Right lobe of liver (tissue), 6 donors: Measurements from ENCODE around the gene NUDC. TPM values are rescaled to one million over a fixed set of nuclear protein-coding genes. Genes with fewer than 3 reads are reported as not detected.
A peak's percentile ranks its signal among the peaks of the same experiment; 100 is the strongest.

Experiments
- ATAC-seq, 4 donors: fragments of 200-7000 bp; cut with Tn5 transposase; one replicate each; pipeline ENCODE4 v1.9.1; 2020; ENCODE audit warnings: mild to moderate bottlenecking in 4 of 4, moderate library complexity in 4 of 4
- DNase-seq, 3 donors: peaks; one replicate each; pipeline ENCODE4 v3.0.0-alpha.2; 2020
- H3K27ac ChIP-seq, 3 donors: fragments of 200-600 bp; one replicate each; pipeline ENCODE4 v1.8.0; 2022
- H3K27me3 ChIP-seq, 2 donors: fragments of 200-600 bp; one replicate each; pipeline ENCODE4 v1.8.0; 2022
- H3K36me3 ChIP-seq, 4 donors: fragments of 200-600 bp; sonication (generic) in 1 of 4; one replicate each; pipeline versions ENCODE4 v1.5.1 to v1.8.0; 2017 to 2022; ENCODE audit warnings: control low read depth in 1 of 4
- H3K4me1 ChIP-seq, 4 donors: fragments of 200-600 bp; sonication (generic) in 1 of 4; one replicate each; pipeline versions ENCODE4 v1.5.1 to v1.8.0; 2017 to 2022; ENCODE audit warnings: control low read depth in 1 of 4
- H3K4me3 ChIP-seq, 3 donors: fragments of 200-600 bp; one replicate each; pipeline ENCODE4 v1.8.0; 2022
- H3K9me3 ChIP-seq, 4 donors: fragments of 200-600 bp; sonication (generic) in 1 of 4; one replicate each; pipeline versions ENCODE4 v1.5.1 to v1.8.0; 2017 to 2022; ENCODE audit warnings: control low read depth in 1 of 4
- POLR2A ChIP-seq: fragments of 450-650 bp; IDR thresholded peaks from one replicate; pipeline ENCODE4 v1.6.1; 2017; ENCODE audit warnings: antibody characterized with exemption, mild to moderate bottlenecking
- WGBS: methylation state at CpG from one replicate; pipeline ENCODE4 v1.1.6; 2018; ENCODE audit warnings: low coverage, low lambda C conversion rate; ENCODE audit not compliant: insufficient coverage; ENCODE audit errors: missing lambda C conversion rate; 5-methylcytosine and 5-hydroxymethylcytosine counted together
- intact Hi-C, 2 donors: fragments of 100-400 bp; cut with DNase I; formaldehyde crosslinking; loops; one replicate each; pipeline versions ENCODE4 v1.11.2 to v1.14.1; 2022
- total RNA-seq, 6 experiments: library from RNA; depleted of rRNA in 2 of 6; stranded (reverse); fragments of >200 nt in 2 of 6; fragmentation: NEBNext Ultra II Directional in 3 of 6; extraction: Animal tissue kit (Norgen Biotek cat#: 25700) in 3 of 6; gene quantifications; one replicate each; pipeline versions ENCODE4 v1.1.0 to v1.2.4, GENCODE V29; 2016 to 2023
- TF ChIP-seq, protein P1 (sequence below), 4 donors: fragments of 200-600 bp in 3 of 4; fragments of 450-650 bp in 1 of 4; IDR thresholded peaks; one replicate each; pipeline versions ENCODE4 v1.5.1 to v1.8.0; 2016 to 2022; ENCODE audit warnings: antibody characterized with exemption in 4 of 4, mild to moderate bottlenecking in 2 of 4
- donor health status: DM: no; HTN: yes; CAD: no.
- donor health status: DM: no; HTN: no; CAD: no.
- donor health status: DM: no; HTN: no; CAD: no.
- donor health status: DM: no; HTN: yes; CAD: no.
- donor health status: DM: no; HTN: yes; CAD: no.

The NUDC gene
- total RNA-seq, 6 experiments from 2014 or later = 40.9 to 60.8 (median 48.4) TPM

DNA sequence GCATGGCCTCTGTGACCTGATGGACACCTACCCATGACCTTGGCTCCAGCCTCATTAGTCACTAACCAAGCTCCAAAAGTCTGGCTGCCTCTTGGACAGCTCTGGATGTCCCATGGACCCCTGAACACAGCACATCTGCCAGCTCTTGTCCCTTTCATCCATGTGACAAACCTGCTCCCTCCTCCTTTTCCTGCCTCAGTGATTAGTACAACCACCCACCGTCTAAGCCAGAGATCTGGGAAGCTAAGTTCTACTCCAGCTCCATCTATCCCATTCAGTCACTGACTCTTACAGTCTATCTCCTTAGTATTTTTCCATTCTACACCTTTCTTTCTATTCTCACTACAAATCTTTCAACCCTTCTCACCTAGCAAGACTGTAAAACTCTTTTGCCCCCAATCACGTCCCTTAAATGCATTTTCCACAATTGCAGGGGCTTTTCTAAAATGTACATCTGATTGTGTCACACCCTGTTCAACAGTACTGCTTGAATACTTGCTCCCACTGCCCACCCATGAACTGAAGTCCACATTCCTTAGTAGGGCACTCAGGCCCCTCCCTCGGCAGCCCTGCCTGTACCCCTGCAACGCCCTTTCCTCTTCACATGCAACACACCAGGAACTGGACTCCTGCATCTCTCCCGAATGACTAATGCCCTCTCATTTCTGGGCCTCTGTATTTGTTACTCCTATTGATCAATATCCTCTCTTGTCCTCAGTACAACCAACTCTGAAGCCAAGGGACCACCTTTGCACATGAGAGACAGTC is 38.7 kb upstream of the NUDC start:
- Histone ChIP-seq H3K27me3 (no peaks in the 10 kb centered on the region), H3K36me3 (peaks cover 0 to 97% (median 36%) of the 10 kb centered on the region in 4 donors), H3K4me1 (no peaks in the 10 kb centered on the region), H3K4me3 (no peak overlapping the region), H3K9me3 (no peaks in the 10 kb centered on the region), H3K27ac (no peak overlapping the region)
- TF ChIP-seq POLR2A = no peak
- TF ChIP-seq, protein P1, sequence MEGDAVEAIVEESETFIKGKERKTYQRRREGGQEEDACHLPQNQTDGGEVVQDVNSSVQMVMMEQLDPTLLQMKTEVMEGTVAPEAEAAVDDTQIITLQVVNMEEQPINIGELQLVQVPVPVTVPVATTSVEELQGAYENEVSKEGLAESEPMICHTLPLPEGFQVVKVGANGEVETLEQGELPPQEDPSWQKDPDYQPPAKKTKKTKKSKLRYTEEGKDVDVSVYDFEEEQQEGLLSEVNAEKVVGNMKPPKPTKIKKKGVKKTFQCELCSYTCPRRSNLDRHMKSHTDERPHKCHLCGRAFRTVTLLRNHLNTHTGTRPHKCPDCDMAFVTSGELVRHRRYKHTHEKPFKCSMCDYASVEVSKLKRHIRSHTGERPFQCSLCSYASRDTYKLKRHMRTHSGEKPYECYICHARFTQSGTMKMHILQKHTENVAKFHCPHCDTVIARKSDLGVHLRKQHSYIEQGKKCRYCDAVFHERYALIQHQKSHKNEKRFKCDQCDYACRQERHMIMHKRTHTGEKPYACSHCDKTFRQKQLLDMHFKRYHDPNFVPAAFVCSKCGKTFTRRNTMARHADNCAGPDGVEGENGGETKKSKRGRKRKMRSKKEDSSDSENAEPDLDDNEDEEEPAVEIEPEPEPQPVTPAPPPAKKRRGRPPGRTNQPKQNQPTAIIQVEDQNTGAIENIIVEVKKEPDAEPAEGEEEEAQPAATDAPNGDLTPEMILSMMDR (IDR thresholded peaks at IDR 0.05) = no peak
- DNase-seq = no peak
- 81% methylated on average over 5 of the region's 5 CpGs for WGBS
- intact Hi-C loops = no loop called here
- ATAC-seq = peak in 1 of 4 donors; percentile 38

DNA sequence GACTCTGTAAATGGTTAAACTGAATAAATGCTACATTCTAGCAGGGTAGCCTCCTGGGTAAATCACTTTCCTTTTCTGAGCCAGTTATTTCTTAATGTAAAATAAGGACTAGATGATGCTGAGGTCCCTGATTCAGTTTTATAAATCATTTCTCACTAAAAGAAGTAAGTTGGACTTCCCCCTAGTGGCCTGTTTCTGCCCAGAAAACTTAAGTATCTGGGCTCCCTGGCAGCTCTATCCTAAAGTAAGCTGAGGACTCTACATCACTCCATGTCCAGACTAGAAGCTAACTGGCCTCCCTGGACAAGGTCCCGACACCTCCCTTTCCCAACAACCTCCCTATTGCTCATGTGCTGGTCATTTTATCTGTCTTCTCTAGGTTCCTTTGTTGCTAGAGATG is 34.4 kb upstream of the NUDC start:
- Histone ChIP-seq H3K27me3 (no peaks in the 10 kb centered on the region), H3K4me1 (peaks cover 0 to 14% (median 0%) of the 10 kb centered on the region in 4 donors), H3K27ac (no peak overlapping the region), H3K4me3 (no peak overlapping the region), H3K36me3 (peaks cover 0 to 69% (median 24%) of the 10 kb centered on the region in 4 donors), H3K9me3 (no peaks in the 10 kb centered on the region)
- WGBS = no CpG with 5 or more reads among the region's 1 CpG
- ATAC-seq (no peak), DNase-seq (peak in 1 of 3 donors; percentile 7)
- TF ChIP-seq, protein P1 (IDR thresholded peaks at IDR 0.05) = peak; percentile 21 to 46 (median 44)
- no peak for TF ChIP-seq POLR2A
- intact Hi-C loops = loop anchor here in 1 of 2 donors (5.0 kb wide), 1 partner anchor 35 kb away; no protein-coding TSS in a partner anchor

DNA sequence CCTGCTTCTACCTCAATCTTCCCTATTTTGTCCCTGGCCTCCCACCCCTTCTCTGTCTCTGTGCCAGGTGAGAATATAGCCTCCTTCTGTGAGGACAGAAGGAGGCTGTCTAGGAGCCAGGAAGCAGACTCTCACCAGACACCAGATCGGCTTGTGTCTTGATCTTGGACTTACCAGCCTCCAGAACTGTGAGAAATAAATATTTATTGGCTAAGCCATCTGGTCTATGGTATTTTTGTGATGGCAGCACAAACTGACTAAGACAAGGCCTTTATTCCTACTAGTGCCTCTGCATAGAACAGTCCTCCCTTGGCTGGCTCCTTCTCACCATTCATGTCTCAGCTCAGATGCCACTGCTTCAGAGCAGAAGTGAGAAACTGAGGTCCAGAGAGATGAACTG is 33.3 kb upstream of the NUDC start:
- no peak overlapping the region for H3K4me3 ChIP-seq
- DNase-seq (no peak), ATAC-seq (no peak)
- no peaks in the 10 kb centered on the region for H3K9me3 ChIP-seq
- TF ChIP-seq POLR2A = no peak
- TF ChIP-seq, protein P1 (IDR thresholded peaks at IDR 0.05) = no peak
- H3K27me3 ChIP-seq = no peaks in the 10 kb centered on the region
- 88% methylated on average over 1 of the region's 1 CpG for WGBS
- H3K4me1 ChIP-seq = peaks cover 0 to 14% (median 0%) of the 10 kb centered on the region in 4 donors
- intact Hi-C loops = loop anchor here in 1 of 2 donors (5.0 kb wide), 1 partner anchor 36 kb away; no protein-coding TSS in a partner anchor
- H3K27ac ChIP-seq = no peak overlapping the region
- H3K36me3 ChIP-seq = peaks cover 0 to 69% (median 23%) of the 10 kb centered on the region in 4 donors

DNA sequence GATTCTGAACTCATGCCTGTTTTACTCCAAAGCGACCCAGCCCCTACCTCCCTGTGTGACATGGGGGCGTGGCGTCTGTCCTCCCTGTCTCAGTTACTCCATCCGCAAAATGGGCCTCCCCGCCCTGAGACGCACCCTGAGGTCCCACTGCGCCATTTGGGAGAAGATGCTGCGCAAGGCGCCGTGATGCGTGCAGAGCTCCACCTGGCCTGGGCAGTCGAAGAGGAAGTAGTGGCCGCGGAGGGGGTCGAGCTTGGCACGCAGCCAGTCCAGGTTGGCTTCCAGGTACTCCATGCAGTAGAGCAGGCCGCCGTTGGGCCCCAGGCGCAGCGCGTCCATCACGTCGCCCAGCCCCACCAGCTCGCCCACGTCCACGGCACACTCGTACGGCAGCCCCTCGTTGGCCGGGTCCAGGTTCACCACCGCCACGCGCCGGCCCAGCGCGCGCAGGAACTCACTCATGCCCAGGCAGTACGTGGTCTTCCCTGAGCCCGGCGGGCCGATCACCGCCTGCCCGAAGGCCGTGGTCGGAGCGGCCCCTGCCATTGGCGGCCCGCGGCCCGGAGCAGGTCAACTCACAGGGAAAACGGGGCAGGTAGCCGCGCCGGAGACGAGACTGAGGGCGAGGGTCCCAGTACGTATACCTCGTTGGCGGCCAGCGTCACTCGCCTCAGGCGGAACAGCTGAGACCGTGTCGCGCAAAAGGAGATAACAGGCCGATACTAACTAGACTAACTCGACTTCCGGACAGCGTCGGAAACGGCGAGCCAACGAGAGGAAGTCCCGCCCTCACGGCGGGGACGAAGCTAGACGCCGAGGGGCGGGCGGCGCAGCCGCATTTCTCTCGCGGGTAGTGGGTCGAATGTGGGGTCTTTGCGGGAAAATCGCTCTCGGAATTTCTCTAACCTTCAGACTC is 31.7 kb upstream of the NUDC start, which contains the start of gene GPN2:
GPN2 (minus strand) TSS at position 733 of the 916 bp plus-strand sequence; CDS start at position 546, 187 bp downstream.
- peak; percentile 84 to 88 (median 84) for DNase-seq
- intact Hi-C loops = loop anchor here in 1 of 2 donors (5.0 kb wide), 1 partner anchor 38 kb away; no protein-coding TSS in a partner anchor
- no peaks in the 10 kb centered on the region for H3K9me3 ChIP-seq
- peaks cover 0 to 14% (median 0%) of the 10 kb centered on the region in 4 donors for H3K4me1 ChIP-seq
- WGBS = 1% methylated on average over 27 of the region's 89 CpGs
- peaks cover 0 to 64% (median 22%) of the 10 kb centered on the region in 4 donors for H3K36me3 ChIP-seq
- no peaks in the 10 kb centered on the region for H3K27me3 ChIP-seq
- TF ChIP-seq, protein P1 (IDR thresholded peaks at IDR 0.05) = no peak
- TF ChIP-seq POLR2A = peak; percentile 73
- peak within 1 kb of the TSS; percentile 71 to 77 (median 73) for H3K27ac ChIP-seq
- peak within 1 kb of the TSS; percentile 80 to 95 (median 95) for H3K4me3 ChIP-seq
- peak; percentile 94 to 97 (median 95) for ATAC-seq
